SK-N-SH (cell line): ENCODE data around the gene CTF1. TPM values are rescaled to one million over a fixed set of nuclear protein-coding genes. Genes with fewer than 3 reads are reported as not detected.

Experiments
- CTCF ChIA-PET: fragments of 300-600, 350-600 bp; formaldehyde crosslinking; extraction: SDS; loops from one replicate; lab custom pipeline; 2021; lab: Yijun Ruan, JAX
- POLR2A ChIA-PET: fragments of 350-600 bp; sonication (Branson Sonifier 250); formaldehyde crosslinking; extraction: SDS; loops from one replicate; lab custom pipeline; 2020; ENCODE audit warnings: antibody characterized with exemption, inconsistent platforms; lab: Yijun Ruan, JAX
- DNase-seq: peaks from one replicate; pipeline ENCODE4 v3.0.0; 2012
- H2AFZ ChIP-seq: fragments of 200-600 bp; sonication (generic); 2 replicates; pipeline ENCODE4 v1.8.1; 2016; ENCODE audit warnings: antibody characterized with exemption, mild to moderate bottlenecking, low read depth
- H3F3A ChIP-seq: fragments of 200-600 bp; sonication (generic); replicated peaks from 2 replicates; pipeline ENCODE3; 2016; ENCODE audit warnings: antibody characterized with exemption, mild to moderate bottlenecking; ENCODE audit not compliant: insufficient read depth
- H3K27ac ChIP-seq, 2 experiments: fragments of 200-500 bp in 1 of 2; fragments of 200-600 bp in 1 of 2; sonication (Bioruptor generic) in 1 of 2; sonication (generic), shearing (Covaris generic) in 1 of 2; 2 replicates each; pipeline versions ENCODE4 v1.5.1 to v1.6.1; 2014 to 2016; ENCODE audit warnings: low read depth in 2 of 2, inconsistent platforms in 1 of 2, low read length in 1 of 2, mild to moderate bottlenecking in 1 of 2, mixed read lengths in 1 of 2
- H3K27me3 ChIP-seq: fragments of 200-600 bp; sonication (generic), shearing (Covaris generic); 2 replicates; pipeline ENCODE4 v1.6.1; 2016; ENCODE audit warnings: mixed run types; ENCODE audit not compliant: insufficient read depth
- H3K36me3 ChIP-seq, 2 experiments: fragments of 200-500 bp in 1 of 2; fragments of 200-600 bp in 1 of 2; sonication (Bioruptor generic) in 1 of 2; sonication (generic) in 1 of 2; replicated peaks in 1 of 2; 2 replicates each; pipeline versions ENCODE3 to v1.5.1; 2014 to 2016; ENCODE audit warnings: low read length in 1 of 2, mild to moderate bottlenecking in 1 of 2; ENCODE audit not compliant: insufficient read depth in 2 of 2, control insufficient read depth in 1 of 2
- H3K4me1 ChIP-seq, 2 experiments: fragments of 200-500 bp in 1 of 2; fragments of 200-600 bp in 1 of 2; sonication (Bioruptor generic) in 1 of 2; sonication (generic), shearing (Covaris generic) in 1 of 2; 2 replicates each; pipeline versions ENCODE4 v1.5.1 to v1.6.1; 2014 to 2016; ENCODE audit warnings: low read depth in 1 of 2, low read length in 1 of 2, mixed run types in 1 of 2; ENCODE audit not compliant: insufficient read depth in 2 of 2, control insufficient read depth in 1 of 2
- H3K4me2 ChIP-seq: fragments of 200-600 bp; sonication (generic), shearing (Covaris generic); 2 replicates; pipeline ENCODE4 v1.6.1; 2017; ENCODE audit warnings: mixed run types
- H3K4me3 ChIP-seq, 2 experiments: fragments of 200-500 bp in 1 of 2; fragments of 200-600 bp in 1 of 2; sonication (Bioruptor generic) in 1 of 2; sonication (generic), shearing (Covaris generic) in 1 of 2; 2 replicates each; pipeline versions ENCODE4 v1.5.1 to v1.8.1; 2014 to 2016; ENCODE audit warnings: low read depth in 2 of 2, inconsistent platforms in 1 of 2, low read length in 1 of 2, mild to moderate bottlenecking in 1 of 2, mixed read lengths in 1 of 2, moderate library complexity in 1 of 2
- H3K79me2 ChIP-seq: fragments of 200-600 bp; sonication (generic); 2 replicates; pipeline ENCODE4 v1.8.1; 2017; ENCODE audit warnings: mild to moderate bottlenecking; ENCODE audit not compliant: insufficient read depth
- H3K9ac ChIP-seq: fragments of 200-600 bp; sonication (generic); 2 replicates; pipeline ENCODE4 v1.6.1; 2017; ENCODE audit warnings: mixed run types
- H3K9me2 ChIP-seq: fragments of 200-600 bp; sonication (generic); 2 replicates; pipeline ENCODE4 v1.6.1; 2017; ENCODE audit warnings: mixed run types
- H3K9me3 ChIP-seq: fragments of 200-600 bp; sonication (generic); 2 replicates; pipeline ENCODE4 v1.6.1; 2017; ENCODE audit warnings: mixed run types, mild to moderate bottlenecking, moderate library complexity
- H4K20me1 ChIP-seq: fragments of 200-600 bp; sonication (generic); 2 replicates; pipeline ENCODE4 v1.6.1; 2017; ENCODE audit warnings: mild to moderate bottlenecking, mixed run types; ENCODE audit not compliant: insufficient read depth
- CTCF ChIP-seq: fragments of 200-600 bp; sonication (generic); IDR thresholded peaks from 2 replicates; pipeline ENCODE4 v1.6.1; 2017; ENCODE audit warnings: antibody characterized with exemption, mild to moderate bottlenecking, moderate library complexity
- ELF1 ChIP-seq: IDR thresholded peaks from 2 replicates; pipeline ENCODE4 v1.4.0; 2012
- EZH2phosphoT487 ChIP-seq: fragments of 200-600 bp; sonication (generic); IDR thresholded peaks from 2 replicates; pipeline ENCODE4 v1.6.1; 2017; ENCODE audit warnings: low read depth, mixed run types, mild to moderate bottlenecking, antibody characterized with exemption, moderate library complexity, borderline replicate concordance
- FOXJ3 ChIP-seq: sonication (generic); formaldehyde crosslinking; IDR thresholded peaks from 2 replicates; pipeline ENCODE4 v1.5.1; 2020; ENCODE audit warnings: mild to moderate bottlenecking, missing genetic modification reagents
- FOXM1 ChIP-seq: IDR thresholded peaks from 2 replicates; pipeline ENCODE4 v1.4.0; 2012; ENCODE audit warnings: low read depth, mild to moderate bottlenecking
- GABPA ChIP-seq: IDR thresholded peaks from 2 replicates; pipeline ENCODE4 v1.4.0; 2012; ENCODE audit warnings: low read depth, mild to moderate bottlenecking
- GATA2 ChIP-seq: sonication (generic); formaldehyde crosslinking; IDR thresholded peaks from 2 replicates; pipeline ENCODE4 v1.5.0; 2020; ENCODE audit warnings: mild to moderate bottlenecking, missing genetic modification reagents
- JUND ChIP-seq: IDR thresholded peaks from 2 replicates; pipeline ENCODE4 v1.4.0; 2012
- MAX ChIP-seq: IDR thresholded peaks from 2 replicates; pipeline ENCODE4 v1.4.0; 2012; ENCODE audit warnings: low read depth
- MXI1 ChIP-seq: IDR thresholded peaks from 2 replicates; pipeline ENCODE4 v1.6.1; 2012; ENCODE audit warnings: mild to moderate bottlenecking, low read depth, low read length, improper control_type of control experiment
- NRF1 ChIP-seq: IDR thresholded peaks from 2 replicates; pipeline ENCODE4 v1.6.1; 2012; ENCODE audit warnings: low read depth, mild to moderate bottlenecking, low read length
- RFX5 ChIP-seq: IDR thresholded peaks from 2 replicates; pipeline ENCODE4 v1.6.1; 2012; ENCODE audit warnings: mild to moderate bottlenecking, improper control_type of control experiment, low read length
- RXRA ChIP-seq: IDR thresholded peaks from 2 replicates; pipeline ENCODE4 v1.4.0; 2012; ENCODE audit warnings: low read depth, mild to moderate bottlenecking, borderline replicate concordance
- SIN3A ChIP-seq: IDR thresholded peaks from 2 replicates; pipeline ENCODE4 v1.6.1; 2012; ENCODE audit warnings: low read depth, mild to moderate bottlenecking, low read length, moderate library complexity, borderline replicate concordance
- TAF1 ChIP-seq: IDR thresholded peaks from 2 replicates; pipeline ENCODE4 v1.6.1; 2012; ENCODE audit warnings: low read depth, mild to moderate bottlenecking, low read length, moderate library complexity, borderline replicate concordance
- TEAD4 ChIP-seq: IDR thresholded peaks from 2 replicates; pipeline ENCODE4 v1.4.0; 2012; ENCODE audit warnings: mild to moderate bottlenecking, borderline replicate concordance; ENCODE audit not compliant: insufficient read depth
- USF1 ChIP-seq: IDR thresholded peaks from 2 replicates; pipeline ENCODE4 v1.4.0; 2012; ENCODE audit warnings: low read depth, borderline replicate concordance
- YY1 ChIP-seq: IDR thresholded peaks from 2 replicates; pipeline ENCODE4 v1.4.0; 2012; ENCODE audit warnings: low read depth, mild to moderate bottlenecking
- ZBTB33 ChIP-seq: IDR thresholded peaks from 2 replicates; pipeline ENCODE4 v1.4.0; 2012; ENCODE audit warnings: low read depth, borderline replicate concordance
- WGBS: methylation state at CpG from one replicate; pipeline ENCODE4 v1.1.6; 2017; ENCODE audit warnings: low lambda C conversion rate; 5-methylcytosine and 5-hydroxymethylcytosine counted together
- polyA plus RNA-seq, 3 experiments: library from polyadenylated mRNA; depleted of rRNA; stranded (reverse); fragments of >200 nt; gene quantifications; 2 replicates each; pipeline ENCODE4 v1.2.3, GENCODE V29; 2012

The CTF1 gene
- polyA plus RNA-seq, 1 of the 3 experiments (the other 2 are of a cell fraction) = 45.7 TPM

DNA sequence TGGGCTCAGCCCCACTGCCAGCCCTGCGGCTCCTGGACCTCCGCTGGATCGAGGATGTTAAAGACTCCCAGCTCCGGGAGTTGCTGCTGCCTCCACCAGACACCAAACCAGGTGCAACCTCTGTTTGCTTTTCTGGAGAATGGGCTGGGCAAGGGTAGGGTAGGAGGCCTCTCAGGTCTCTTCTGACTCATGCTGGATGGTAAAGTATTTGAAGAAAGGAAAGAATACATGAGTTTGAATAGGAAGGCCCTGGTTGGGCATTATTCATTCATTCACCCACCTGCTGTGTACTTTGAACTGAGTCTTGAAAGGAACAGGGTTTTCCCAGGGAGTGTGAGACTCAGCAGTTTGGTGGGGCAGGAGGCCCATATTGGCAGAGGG is 46.0 kb downstream of the CTF1 start:
- no peaks in the 10 kb centered on the region for H3K27me3 ChIP-seq
- peaks cover 18% of the 10 kb centered on the region for H3F3A ChIP-seq
- H3K36me3 ChIP-seq = peaks cover 27 to 32% of the 10 kb centered on the region in 2 experiments
- no peak overlapping the region for H3K9ac ChIP-seq
- no peak overlapping the region; a peak in 1 of 4 replicates for H3K27ac ChIP-seq
- no peaks in the 10 kb centered on the region for H3K9me3 ChIP-seq
- POLR2A ChIA-PET = interaction anchor here (0.9 to 1.9 kb wide), 7 partner anchors 7 to 518 kb away, joined by 4 to 5 read pairs (median 4); partner anchors contain the start of genes FUS and SETD1A
- TF ChIP-seq SIN3A (no peak), CTCF (no peak), USF1 (no peak), ZBTB33 (no peak)
- peaks cover 0 to 7% of the 10 kb centered on the region in 2 experiments; a peak in 1 of 4 replicates for H3K4me1 ChIP-seq
- DNase-seq = no peak
- H3K79me2 ChIP-seq = peaks cover 19% of the 10 kb centered on the region; the same call in 1 of the 2 replicates
- no peak overlapping the region for H3K4me3 ChIP-seq
- CTCF ChIA-PET = interaction anchor here (0.6 to 4.8 kb wide), 22 partner anchors 10 to 195 kb away, joined by 3 to 45 read pairs (median 4); partner anchors contain the start of genes CTF1, FBXL19, ORAI3 and PHKG2
- no peak overlapping the region for H3K4me2 ChIP-seq
- no peaks in the 10 kb centered on the region for H3K9me2 ChIP-seq
- no CpG with 5 or more reads among the region's 4 CpGs for WGBS
- H4K20me1 ChIP-seq = 0 out of 2 replicates have a peak, but pooled peaks cover 4% of the 10 kb centered on the region
- no peak overlapping the region for H2AFZ ChIP-seq

DNA sequence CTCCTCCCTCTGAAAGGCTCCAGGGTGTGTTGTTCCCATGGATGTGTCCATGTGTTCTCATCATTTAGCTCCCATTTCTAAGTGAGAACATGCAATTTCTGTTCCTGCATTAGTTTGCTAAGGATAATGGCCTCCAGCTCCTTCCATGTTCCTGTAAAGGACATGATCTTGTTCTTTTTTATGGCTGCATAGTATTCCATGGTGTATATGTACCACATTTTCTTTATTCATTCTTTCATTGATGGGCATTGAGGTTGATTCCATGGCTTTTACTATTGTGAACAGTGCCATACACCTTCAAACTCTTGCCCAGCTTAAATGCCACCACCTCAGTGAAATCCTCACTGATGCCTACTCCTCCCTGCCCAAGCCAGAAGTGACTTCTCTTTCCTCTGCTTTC is 47.9 kb downstream of the CTF1 start:
- CTCF ChIA-PET = interaction anchor here (0.7 to 1.5 kb wide), 2 partner anchors 9 to 100 kb away, joined by 3 to 9 read pairs; no protein-coding TSS in a partner anchor
- Histone ChIP-seq H3K4me3 (no peak overlapping the region), H3K4me1 (peaks cover 0 to 11% of the 10 kb centered on the region in 2 experiments; a peak in 1 of 4 replicates), H3K79me2 (0 out of 2 replicates have a peak, but pooled peaks cover 16% of the 10 kb centered on the region), H4K20me1 (0 out of 2 replicates have a peak, but pooled peaks cover 4% of the 10 kb centered on the region), H3K27me3 (no peaks in the 10 kb centered on the region), H2AFZ (no peak overlapping the region), H3K9ac (no peak overlapping the region), H3K9me3 (no peaks in the 10 kb centered on the region), H3K9me2 (no peaks in the 10 kb centered on the region), H3K4me2 (no peak overlapping the region), H3F3A (peaks cover 18% of the 10 kb centered on the region), H3K36me3 (peaks cover 22 to 32% of the 10 kb centered on the region in 2 experiments), H3K27ac (no peak overlapping the region)
- no peak for DNase-seq
- no peak for TF ChIP-seq GATA2 (CRISPR knock-in tag)
- no peak for TF ChIP-seq TAF1
- no peak for TF ChIP-seq RXRA
- TF ChIP-seq JUND = no peak
- no peak for TF ChIP-seq MXI1
- TF ChIP-seq FOXJ3 = no peak
- no peak for TF ChIP-seq GABPA
- no peak for TF ChIP-seq ELF1
- TF ChIP-seq YY1 = no peak
- TF ChIP-seq RFX5 = no peak
- no peak for TF ChIP-seq TEAD4
- TF ChIP-seq FOXM1 = no peak
- no peak for TF ChIP-seq EZH2phosphoT487
- TF ChIP-seq NRF1 = no peak
- TF ChIP-seq MAX = no peak
- POLR2A ChIA-PET = no interaction called here
